CD4-positive, alpha-beta T cell treated with Interleukin-15 for 4 hours (primary cell): Measurements from ENCODE around the gene NEURL1B.
"Not testable (repeated sequence)": the region's sequence is repeated elsewhere in the genome, so short reads cannot be mapped to it uniquely, and the experiment has no call there.

Experiments used
- DNase-seq: peaks from one replicate; pipeline ENCODE4 v3.0.0-alpha.2; 2020; ENCODE audit warnings: low spot score

The NEURL1B gene

GRCh38 chr5:172634106-172634899 is 6.8 kb upstream of the NEURL1B start:
- DNase-seq = no peak

GRCh38 chr5:172635038-172635437 is 6.0 kb upstream of the NEURL1B start:
- DNase-seq = no peak

- DNase-seq = no peak
These were observed 4.6 kb upstream of the NEURL1B start for GRCh38 chr5:172636279-172637050.

- no peak for DNase-seq
These were observed 3.9 kb upstream of the NEURL1B start for GRCh38 chr5:172637110-172637580.

GRCh38 chr5:172637740-172638139 is 3.3 kb upstream of the NEURL1B start:
- DNase-seq = no peak

GRCh38 chr5:172638209-172638768 is 2.8 kb upstream of the NEURL1B start:
- DNase-seq = no peak

- no peak for DNase-seq
These were observed 924 bp upstream of the NEURL1B start for GRCh38 chr5:172640139-172640538.

- no peak for DNase-seq
These were observed 442 bp downstream of the NEURL1B start for GRCh38 chr5:172641359-172642050.

- no peak for DNase-seq
These were observed 967 bp downstream of the NEURL1B start for GRCh38 chr5:172642051-172642409.

GRCh38 chr5:172642486-172642885 is 1.4 kb downstream of the NEURL1B start:
- DNase-seq = no peak

- no peak for DNase-seq
These were observed 2.1 kb downstream of the NEURL1B start for GRCh38 chr5:172642926-172643871.

GRCh38 chr5:172644266-172644665 is 3.2 kb downstream of the NEURL1B start:
- no peak for DNase-seq

GRCh38 chr5:172644711-172645110 is 3.6 kb downstream of the NEURL1B start:
- no peak for DNase-seq

- no peak for DNase-seq
These were observed 4.4 kb downstream of the NEURL1B start for GRCh38 chr5:172645271-172646055.

GRCh38 chr5:172646716-172647285 is 5.7 kb downstream of the NEURL1B start:
- no peak for DNase-seq

GRCh38 chr5:172647352-172648012 is 6.4 kb downstream of the NEURL1B start:
- no peak for DNase-seq

- DNase-seq = no peak
These were observed 6.9 kb downstream of the NEURL1B start for GRCh38 chr5:172648013-172648381.

- no peak for DNase-seq
These were observed 7.7 kb downstream of the NEURL1B start for GRCh38 chr5:172648755-172649154.

- not testable (repeated sequence) for DNase-seq
These were observed 15.4 kb downstream of the NEURL1B start for GRCh38 chr5:172656496-172656895.
